Right renal cortex interstitium (tissue), 3 donors: ENCODE measurements around the gene OR10D3. TPM values are rescaled to one million over a fixed set of nuclear protein-coding genes. Genes with fewer than 3 reads are reported as not detected.

Experiments used
- polyA plus RNA-seq, 3 donors: library from polyadenylated mRNA; unstranded; fragments of 120-200 nt; gene quantifications; one replicate each; pipeline ENCODE4 v1.2.1, GENCODE V29; 2013; ENCODE audit not compliant: insufficient read length in 3 of 3

OR10D3 gene
- polyA plus RNA-seq, 3 donors = not detected

Other genes starting within 250 kb of the OR10D3 start
- not detected for gene OR4D5, start 243.7 kb upstream of the OR10D3 start, polyA plus RNA-seq
- gene OR6T1, start 239.5 kb upstream of the OR10D3 start, polyA plus RNA-seq = not detected
- gene OR10S1, start 205.6 kb upstream of the OR10D3 start, polyA plus RNA-seq = not detected
- gene OR10G6, start 188.2 kb upstream of the OR10D3 start, polyA plus RNA-seq = not detected
- gene OR10G4, start 170.3 kb upstream of the OR10D3 start, polyA plus RNA-seq = not detected
- not detected for gene OR10G9, start 160.3 kb upstream of the OR10D3 start, polyA plus RNA-seq
- gene OR10G8, start 156.5 kb upstream of the OR10D3 start, polyA plus RNA-seq = not detected
- gene OR10G7, start 142.0 kb upstream of the OR10D3 start, polyA plus RNA-seq = not detected
- gene VWA5A, start 67.9 kb upstream of the OR10D3 start, polyA plus RNA-seq = 10 to 100 TPM; 14.6 to 17.1 (median 15.8) TPM
- not detected for gene OR8G1, start 57.8 kb downstream of the OR10D3 start, polyA plus RNA-seq
- not detected for gene OR8G5, start 73.0 kb downstream of the OR10D3 start, polyA plus RNA-seq
- gene OR8D1, start 130.6 kb downstream of the OR10D3 start, polyA plus RNA-seq = not detected
- gene OR8D2, start 136.9 kb downstream of the OR10D3 start, polyA plus RNA-seq = not detected
- not detected for gene OR8B2, start 201.2 kb downstream of the OR10D3 start, polyA plus RNA-seq
- gene OR8B3, start 215.7 kb downstream of the OR10D3 start, polyA plus RNA-seq = not detected
- gene OR8B4, start 241.5 kb downstream of the OR10D3 start, polyA plus RNA-seq = not detected